Vagina (tissue), 2 donors: ENCODE results near the gene SMTN.

Experiments used
- CTCF ChIP-seq, 3 experiments: fragments of 450-650 bp in 2 of 3; fragments of 200-600 bp in 1 of 3; sonication (generic) in 1 of 3; IDR thresholded peaks; one replicate each; pipeline ENCODE4 v1.5.1; 2017 to 2019; ENCODE audit warnings: antibody characterized with exemption in 3 of 3, mild to moderate bottlenecking in 2 of 3, moderate library complexity in 2 of 3
- POLR2A ChIP-seq, 2 donors: fragments of 450-650 bp; IDR thresholded peaks; one replicate each; pipeline ENCODE4 v1.6.1; 2017; ENCODE audit warnings: antibody characterized with exemption in 2 of 2, mild to moderate bottlenecking in 2 of 2, moderate library complexity in 2 of 2
- POLR2AphosphoS5 ChIP-seq, 2 donors: sonication (generic); formaldehyde crosslinking; IDR thresholded peaks; one replicate each; pipeline ENCODE4 v1.9.0; 2017; ENCODE audit warnings: antibody characterized with exemption in 2 of 2, mild to moderate bottlenecking in 2 of 2, low read depth in 1 of 2; ENCODE audit not compliant: insufficient read depth in 1 of 2

- TF ChIP-seq CTCF (IDR thresholded peaks at IDR 0.05) (no peak), POLR2AphosphoS5 (IDR thresholded peaks at IDR 0.05; ENCODE audit: insufficient read depth in 1 of 2, low read depth in 1 of 2) (no peak), POLR2A (IDR thresholded peaks at IDR 0.05) (no peak)
These were observed 54.6 kb downstream of the SMTN start for GRCh38 chr22:31135706-31136105.
